Neural progenitor cell (in vitro differentiated cells): ENCODE data around the gene ATL1. TPM values are rescaled to one million over a fixed set of nuclear protein-coding genes. Genes with fewer than 3 reads are reported as not detected.

Source experiments
- DNase-seq: peaks from one replicate; pipeline ENCODE4 v3.0.0-alpha.2; 2016; ENCODE audit warnings: low spot score
- H2AFZ ChIP-seq: fragments of 200-600 bp; sonication (generic); replicated peaks from 2 replicates; pipeline ENCODE4 v1.6.1; 2016; ENCODE audit warnings: antibody characterized with exemption
- H3F3A ChIP-seq: fragments of 200-600 bp; sonication (generic); 2 replicates; pipeline ENCODE4 v1.6.1; 2016; ENCODE audit warnings: antibody characterized with exemption, low read depth
- H3K27ac ChIP-seq: fragments of 200-600 bp; sonication (generic); 2 replicates; pipeline ENCODE4 v1.5.1; 2016; ENCODE audit warnings: mild to moderate bottlenecking
- H3K27me3 ChIP-seq: fragments of 200-600 bp; sonication (generic); 2 replicates; pipeline ENCODE4 v1.6.1; 2016; ENCODE audit warnings: mild to moderate bottlenecking, moderate library complexity
- H3K36me3 ChIP-seq: fragments of 200-600 bp; sonication (generic); 2 replicates; pipeline ENCODE4 v1.5.1; 2016
- H3K4me1 ChIP-seq: fragments of 200-600 bp; sonication (generic); 2 replicates; pipeline ENCODE4 v1.6.1; 2016; ENCODE audit warnings: mixed run types
- H3K4me2 ChIP-seq: fragments of 200-600 bp; sonication (generic); 2 replicates; pipeline ENCODE4 v1.6.1; 2016
- H3K4me3 ChIP-seq: fragments of 200-600 bp; sonication (generic); 2 replicates; pipeline ENCODE4 v1.5.1; 2016
- H3K79me2 ChIP-seq: fragments of 200-600 bp; sonication (generic); 2 replicates; pipeline ENCODE4 v1.6.1; 2016; ENCODE audit warnings: low read depth
- H3K9ac ChIP-seq: fragments of 200-600 bp; sonication (generic); 2 replicates; pipeline ENCODE4 v1.6.1; 2016
- H3K9me3 ChIP-seq: fragments of 200-600 bp; sonication (generic); 2 replicates; pipeline ENCODE4 v1.5.1; 2016; ENCODE audit warnings: low read depth
- H4K20me1 ChIP-seq: fragments of 200-600 bp; sonication (generic); 2 replicates; pipeline ENCODE4 v1.6.1; 2016; ENCODE audit warnings: low read depth
- H3K27ac Mint-ChIP-seq: 3 replicates; pipeline ENCODE4 v1.8.0; 2021; ENCODE audit warnings: mixed read lengths
- H3K27me3 Mint-ChIP-seq: 2 replicates; pipeline ENCODE4 v1.8.0; 2022; ENCODE audit warnings: low read depth, mild to moderate bottlenecking, inconsistent platforms, moderate library complexity, mixed read lengths; ENCODE audit not compliant: insufficient read depth
- H3K36me3 Mint-ChIP-seq: 3 replicates; pipeline ENCODE4 v1.8.0; 2021; ENCODE audit warnings: mixed read lengths
- H3K4me1 Mint-ChIP-seq: 3 replicates; pipeline ENCODE4 v1.8.0; 2021; ENCODE audit warnings: mixed read lengths
- H3K4me3 Mint-ChIP-seq: 3 replicates; pipeline ENCODE4 v1.8.0; 2021; ENCODE audit warnings: mild to moderate bottlenecking, moderate library complexity, mixed read lengths
- H3K9me3 Mint-ChIP-seq: 3 replicates; pipeline ENCODE4 v1.8.0; 2020; ENCODE audit warnings: mixed read lengths
- EZH2 ChIP-seq: fragments of 200-600 bp; sonication (generic); IDR thresholded peaks from 2 replicates; pipeline ENCODE4 v1.6.1; 2017; ENCODE audit warnings: antibody characterized with exemption, mild to moderate bottlenecking, moderate library complexity
- EZH2phosphoT487 ChIP-seq: fragments of 200-600 bp; sonication (generic); IDR thresholded peaks from 2 replicates; pipeline ENCODE4 v1.6.1; 2017; ENCODE audit warnings: antibody characterized with exemption
- total RNA-seq: library from RNA; depleted of rRNA; stranded (reverse); fragments of >200 nt; gene quantifications from 2 replicates; pipeline ENCODE4 v1.2.3, GENCODE V29; 2015; ENCODE audit warnings: low replicate concordance
- TF ChIP-seq, protein P1 (sequence below): fragments of 200-600 bp; sonication (generic); IDR thresholded peaks from 2 replicates; pipeline ENCODE4 v1.5.1; 2017; ENCODE audit warnings: antibody characterized with exemption, mild to moderate bottlenecking

ATL1 gene
- total RNA-seq, 1 donor from 2014 or later: 11.8 TPM

DNA sequence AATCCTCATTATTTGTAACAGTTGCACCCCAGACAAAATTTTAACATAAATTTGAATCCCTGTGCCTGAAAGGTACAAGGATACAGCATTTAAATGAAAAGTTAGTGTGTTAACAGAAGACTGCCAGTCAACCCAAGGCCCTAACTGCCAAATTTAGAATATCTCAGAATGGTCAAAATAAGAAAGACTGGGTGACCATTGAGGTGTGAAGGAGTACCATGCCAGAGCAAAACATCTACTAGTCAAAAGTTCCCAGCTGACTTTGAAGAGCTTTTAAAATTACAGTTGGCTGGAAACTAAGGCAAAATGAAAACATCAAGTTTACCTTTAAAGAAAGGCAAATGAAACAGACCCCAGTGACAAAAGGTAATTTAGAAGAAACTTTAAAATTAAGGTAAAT is 89.7 kb downstream of the ATL1 start:
- Mint-ChIP-seq H3K27ac (no peak overlapping the region), H3K27me3 (no peaks in the 10 kb centered on the region)
- peaks cover 81% of the 10 kb centered on the region for H3K79me2 ChIP-seq

DNA sequence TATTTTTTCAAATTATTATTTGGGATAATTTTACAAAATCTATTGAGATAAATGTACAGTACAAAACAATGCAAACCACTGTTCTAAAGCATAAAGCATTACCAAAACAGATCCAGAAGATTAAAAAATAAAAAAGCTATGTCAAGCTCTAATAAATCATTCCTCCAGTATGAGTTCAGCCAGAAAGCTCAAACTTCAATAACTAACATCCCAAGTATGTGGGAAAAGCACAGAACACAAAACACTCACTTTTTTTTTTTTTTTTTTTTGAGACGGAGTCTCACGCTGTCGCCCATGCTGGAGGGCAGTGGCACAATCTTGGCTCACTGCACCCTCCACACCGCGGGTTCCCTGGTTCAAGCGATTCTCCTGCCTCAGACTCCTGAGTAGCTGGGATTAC is 96.8 kb downstream of the ATL1 start:
- Histone ChIP-seq H3K4me1 (peaks cover 14% of the 10 kb centered on the region), H3F3A (no peaks in the 10 kb centered on the region), H3K9ac (no peak overlapping the region), H3K4me3 (no peak overlapping the region), H4K20me1 (peaks cover 7% of the 10 kb centered on the region), H3K27ac (no peak overlapping the region), H3K79me2 (peaks cover 79% of the 10 kb centered on the region), H3K9me3 (no peaks in the 10 kb centered on the region), H2AFZ (no peak overlapping the region), H3K4me2 (no peak overlapping the region), H3K36me3 (no peaks in the 10 kb centered on the region), H3K27me3 (no peaks in the 10 kb centered on the region)
- no peaks in the 10 kb centered on the region for H3K9me3 Mint-ChIP-seq
- H3K36me3 Mint-ChIP-seq: peaks cover 31% of the 10 kb centered on the region
- H3K27me3 Mint-ChIP-seq: no peaks in the 10 kb centered on the region
- no peak for DNase-seq
- H3K4me3 Mint-ChIP-seq: no peak overlapping the region
- TF ChIP-seq, protein P1, sequence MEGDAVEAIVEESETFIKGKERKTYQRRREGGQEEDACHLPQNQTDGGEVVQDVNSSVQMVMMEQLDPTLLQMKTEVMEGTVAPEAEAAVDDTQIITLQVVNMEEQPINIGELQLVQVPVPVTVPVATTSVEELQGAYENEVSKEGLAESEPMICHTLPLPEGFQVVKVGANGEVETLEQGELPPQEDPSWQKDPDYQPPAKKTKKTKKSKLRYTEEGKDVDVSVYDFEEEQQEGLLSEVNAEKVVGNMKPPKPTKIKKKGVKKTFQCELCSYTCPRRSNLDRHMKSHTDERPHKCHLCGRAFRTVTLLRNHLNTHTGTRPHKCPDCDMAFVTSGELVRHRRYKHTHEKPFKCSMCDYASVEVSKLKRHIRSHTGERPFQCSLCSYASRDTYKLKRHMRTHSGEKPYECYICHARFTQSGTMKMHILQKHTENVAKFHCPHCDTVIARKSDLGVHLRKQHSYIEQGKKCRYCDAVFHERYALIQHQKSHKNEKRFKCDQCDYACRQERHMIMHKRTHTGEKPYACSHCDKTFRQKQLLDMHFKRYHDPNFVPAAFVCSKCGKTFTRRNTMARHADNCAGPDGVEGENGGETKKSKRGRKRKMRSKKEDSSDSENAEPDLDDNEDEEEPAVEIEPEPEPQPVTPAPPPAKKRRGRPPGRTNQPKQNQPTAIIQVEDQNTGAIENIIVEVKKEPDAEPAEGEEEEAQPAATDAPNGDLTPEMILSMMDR: no peak
- no peak for TF ChIP-seq EZH2phosphoT487
- TF ChIP-seq EZH2: no peak
- no peak overlapping the region for H3K27ac Mint-ChIP-seq
- H3K4me1 Mint-ChIP-seq: peaks cover 11% of the 10 kb centered on the region

More for the DNA sequence above, 89.7 kb downstream of the ATL1 start:
- Mint-ChIP-seq H3K4me3 (no peak overlapping the region), H3K4me1 (no peaks in the 10 kb centered on the region), H3K9me3 (no peaks in the 10 kb centered on the region), H3K36me3 (peaks cover 10% of the 10 kb centered on the region)
- Histone ChIP-seq H3K27ac (no peak overlapping the region), H3K4me2 (no peak overlapping the region), H3K27me3 (no peaks in the 10 kb centered on the region), H2AFZ (no peak overlapping the region), H3F3A (no peaks in the 10 kb centered on the region), H3K36me3 (no peaks in the 10 kb centered on the region), H3K4me3 (no peak overlapping the region), H4K20me1 (no peaks in the 10 kb centered on the region), H3K9ac (no peak overlapping the region), H3K4me1 (no peaks in the 10 kb centered on the region), H3K9me3 (no peaks in the 10 kb centered on the region)
- TF ChIP-seq EZH2 (no peak), EZH2phosphoT487 (no peak)
- TF ChIP-seq, protein P1: no peak
- no peak for DNase-seq

DNA sequence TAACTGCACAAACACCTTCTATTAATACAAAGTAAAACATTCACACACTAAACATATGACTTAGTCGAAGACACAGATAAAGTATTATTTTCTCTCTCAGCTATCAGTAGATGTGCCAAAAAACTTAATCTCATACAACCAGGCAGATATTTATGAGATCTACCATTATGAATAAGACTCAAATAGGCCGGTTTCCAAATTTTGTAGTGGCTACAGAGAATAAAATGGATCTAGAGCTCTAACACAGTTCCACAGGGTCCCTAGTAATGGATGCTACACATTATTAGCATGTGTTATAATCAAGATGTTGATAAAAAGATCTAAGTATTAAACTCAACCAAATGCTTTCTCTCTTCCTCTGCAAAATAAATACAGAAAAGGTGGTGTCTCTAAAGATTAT is 97.8 kb downstream of the ATL1 start:
- Histone ChIP-seq H2AFZ (no peak overlapping the region), H3K4me2 (peak overlapping the region; percentile 16), H3F3A (no peaks in the 10 kb centered on the region), H3K4me3 (no peak overlapping the region), H4K20me1 (peaks cover 7% of the 10 kb centered on the region), H3K79me2 (peaks cover 76% of the 10 kb centered on the region), H3K36me3 (no peaks in the 10 kb centered on the region), H3K9me3 (no peaks in the 10 kb centered on the region), H3K27me3 (no peaks in the 10 kb centered on the region), H3K9ac (no peak overlapping the region), H3K27ac (no peak overlapping the region), H3K4me1 (peaks cover 14% of the 10 kb centered on the region)
- Mint-ChIP-seq H3K9me3 (no peaks in the 10 kb centered on the region), H3K27me3 (no peaks in the 10 kb centered on the region), H3K4me1 (peaks cover 11% of the 10 kb centered on the region), H3K4me3 (no peak overlapping the region), H3K27ac (peak overlapping the region; percentile 52), H3K36me3 (peaks cover 30% of the 10 kb centered on the region)
- TF ChIP-seq EZH2: no peak
- no peak for TF ChIP-seq EZH2phosphoT487
- TF ChIP-seq, protein P1: no peak
- DNase-seq: no peak
